Right lobe of liver (tissue), 6 donors: ENCODE data around the gene PARP1. TPM values are rescaled to one million over a fixed set of nuclear protein-coding genes. Genes with fewer than 3 reads are reported as not detected.
A peak's percentile ranks its signal among the peaks of the same experiment; 100 is the strongest.

Source experiments
- ATAC-seq, 4 donors: fragments of 200-7000 bp; cut with Tn5 transposase; one replicate each; pipeline ENCODE4 v1.9.1; 2020; ENCODE audit warnings: mild to moderate bottlenecking in 4 of 4, moderate library complexity in 4 of 4
- DNase-seq, 3 donors: peaks; one replicate each; pipeline ENCODE4 v3.0.0-alpha.2; 2020
- H3K27ac ChIP-seq, 3 donors: fragments of 200-600 bp; one replicate each; pipeline ENCODE4 v1.8.0; 2022
- H3K27me3 ChIP-seq, 2 donors: fragments of 200-600 bp; one replicate each; pipeline ENCODE4 v1.8.0; 2022
- H3K36me3 ChIP-seq, 4 donors: fragments of 200-600 bp; sonication (generic) in 1 of 4; one replicate each; pipeline versions ENCODE4 v1.5.1 to v1.8.0; 2017 to 2022; ENCODE audit warnings: control low read depth in 1 of 4
- H3K4me1 ChIP-seq, 4 donors: fragments of 200-600 bp; sonication (generic) in 1 of 4; one replicate each; pipeline versions ENCODE4 v1.5.1 to v1.8.0; 2017 to 2022; ENCODE audit warnings: control low read depth in 1 of 4
- H3K4me3 ChIP-seq, 3 donors: fragments of 200-600 bp; one replicate each; pipeline ENCODE4 v1.8.0; 2022
- H3K9me3 ChIP-seq, 4 donors: fragments of 200-600 bp; sonication (generic) in 1 of 4; one replicate each; pipeline versions ENCODE4 v1.5.1 to v1.8.0; 2017 to 2022; ENCODE audit warnings: control low read depth in 1 of 4
- POLR2A ChIP-seq: fragments of 450-650 bp; IDR thresholded peaks from one replicate; pipeline ENCODE4 v1.6.1; 2017; ENCODE audit warnings: antibody characterized with exemption, mild to moderate bottlenecking
- WGBS: methylation state at CpG from one replicate; pipeline ENCODE4 v1.1.6; 2018; ENCODE audit warnings: low coverage, low lambda C conversion rate; ENCODE audit not compliant: insufficient coverage; ENCODE audit errors: missing lambda C conversion rate; 5-methylcytosine and 5-hydroxymethylcytosine counted together
- intact Hi-C, 2 donors: fragments of 100-400 bp; cut with DNase I; formaldehyde crosslinking; loops; one replicate each; pipeline versions ENCODE4 v1.11.2 to v1.14.1; 2022
- total RNA-seq, 6 experiments: library from RNA; depleted of rRNA in 2 of 6; stranded (reverse); fragments of >200 nt in 2 of 6; fragmentation: NEBNext Ultra II Directional in 3 of 6; extraction: Animal tissue kit (Norgen Biotek cat#: 25700) in 3 of 6; gene quantifications; one replicate each; pipeline versions ENCODE4 v1.1.0 to v1.2.4, GENCODE V29; 2016 to 2023
- TF ChIP-seq, protein P1 (sequence below), 4 donors: fragments of 200-600 bp in 3 of 4; fragments of 450-650 bp in 1 of 4; IDR thresholded peaks; one replicate each; pipeline versions ENCODE4 v1.5.1 to v1.8.0; 2016 to 2022; ENCODE audit warnings: antibody characterized with exemption in 4 of 4, mild to moderate bottlenecking in 2 of 4
- donor health status: DM: no; HTN: yes; CAD: no.
- donor health status: DM: no; HTN: no; CAD: no.
- donor health status: DM: no; HTN: no; CAD: no.
- donor health status: DM: no; HTN: yes; CAD: no.
- donor health status: DM: no; HTN: yes; CAD: no.

PARP1 gene
- total RNA-seq, 6 experiments from 2014 or later, result 38.2 to 74.3 (median 60.1) TPM

DNA sequence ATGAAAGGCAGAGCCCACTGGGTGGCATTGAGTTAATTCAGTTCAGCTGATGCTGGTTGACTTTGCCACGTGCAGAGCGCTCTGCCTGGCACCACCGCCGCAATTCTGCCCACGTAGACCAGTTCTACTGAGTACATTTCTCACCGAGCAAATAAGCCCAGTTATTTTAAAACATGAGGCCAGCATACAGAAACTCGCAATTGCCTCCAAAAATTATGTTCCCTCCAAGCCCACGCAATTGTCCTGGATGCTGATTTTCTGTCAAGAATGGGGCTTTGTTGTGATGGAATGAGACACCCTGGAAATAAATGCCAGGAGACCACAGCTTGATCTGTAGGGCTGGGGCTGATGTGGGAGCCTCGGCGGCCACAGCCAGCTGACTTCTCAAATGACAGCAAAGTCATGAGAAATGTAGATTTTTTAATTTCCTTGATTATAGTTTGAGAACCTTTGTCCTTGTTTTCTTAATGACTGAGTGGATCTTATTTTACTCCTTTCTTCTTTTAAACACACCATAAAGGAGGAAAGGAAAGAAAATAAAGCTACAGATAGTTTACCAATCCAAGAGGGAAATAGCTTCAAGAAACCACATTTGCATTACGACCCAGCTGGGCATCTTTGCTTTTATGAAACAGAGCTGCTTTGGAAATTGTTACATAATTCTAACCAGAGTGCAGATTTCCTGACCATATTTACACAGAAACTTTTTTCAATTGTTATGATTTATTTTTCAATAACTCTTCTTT is 11.6 kb upstream of the PARP1 start:
- no peaks in the 10 kb centered on the region for H3K4me1 ChIP-seq
- ATAC-seq (no peak), DNase-seq (no peak)
- no peaks in the 10 kb centered on the region for H3K9me3 ChIP-seq
- no peak for TF ChIP-seq POLR2A
- TF ChIP-seq, protein P1, sequence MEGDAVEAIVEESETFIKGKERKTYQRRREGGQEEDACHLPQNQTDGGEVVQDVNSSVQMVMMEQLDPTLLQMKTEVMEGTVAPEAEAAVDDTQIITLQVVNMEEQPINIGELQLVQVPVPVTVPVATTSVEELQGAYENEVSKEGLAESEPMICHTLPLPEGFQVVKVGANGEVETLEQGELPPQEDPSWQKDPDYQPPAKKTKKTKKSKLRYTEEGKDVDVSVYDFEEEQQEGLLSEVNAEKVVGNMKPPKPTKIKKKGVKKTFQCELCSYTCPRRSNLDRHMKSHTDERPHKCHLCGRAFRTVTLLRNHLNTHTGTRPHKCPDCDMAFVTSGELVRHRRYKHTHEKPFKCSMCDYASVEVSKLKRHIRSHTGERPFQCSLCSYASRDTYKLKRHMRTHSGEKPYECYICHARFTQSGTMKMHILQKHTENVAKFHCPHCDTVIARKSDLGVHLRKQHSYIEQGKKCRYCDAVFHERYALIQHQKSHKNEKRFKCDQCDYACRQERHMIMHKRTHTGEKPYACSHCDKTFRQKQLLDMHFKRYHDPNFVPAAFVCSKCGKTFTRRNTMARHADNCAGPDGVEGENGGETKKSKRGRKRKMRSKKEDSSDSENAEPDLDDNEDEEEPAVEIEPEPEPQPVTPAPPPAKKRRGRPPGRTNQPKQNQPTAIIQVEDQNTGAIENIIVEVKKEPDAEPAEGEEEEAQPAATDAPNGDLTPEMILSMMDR (IDR thresholded peaks at IDR 0.05), result no peak
- no peak overlapping the region for H3K4me3 ChIP-seq
- intact Hi-C loops, result loop anchor here (10.0 kb wide), 1 partner anchor 185 kb away; no protein-coding TSS in a partner anchor
- 83% methylated on average over 11 of the region's 11 CpGs for WGBS
- no peaks in the 10 kb centered on the region for H3K27me3 ChIP-seq
- no peaks in the 10 kb centered on the region for H3K36me3 ChIP-seq
- H3K27ac ChIP-seq, result no peak overlapping the region

DNA sequence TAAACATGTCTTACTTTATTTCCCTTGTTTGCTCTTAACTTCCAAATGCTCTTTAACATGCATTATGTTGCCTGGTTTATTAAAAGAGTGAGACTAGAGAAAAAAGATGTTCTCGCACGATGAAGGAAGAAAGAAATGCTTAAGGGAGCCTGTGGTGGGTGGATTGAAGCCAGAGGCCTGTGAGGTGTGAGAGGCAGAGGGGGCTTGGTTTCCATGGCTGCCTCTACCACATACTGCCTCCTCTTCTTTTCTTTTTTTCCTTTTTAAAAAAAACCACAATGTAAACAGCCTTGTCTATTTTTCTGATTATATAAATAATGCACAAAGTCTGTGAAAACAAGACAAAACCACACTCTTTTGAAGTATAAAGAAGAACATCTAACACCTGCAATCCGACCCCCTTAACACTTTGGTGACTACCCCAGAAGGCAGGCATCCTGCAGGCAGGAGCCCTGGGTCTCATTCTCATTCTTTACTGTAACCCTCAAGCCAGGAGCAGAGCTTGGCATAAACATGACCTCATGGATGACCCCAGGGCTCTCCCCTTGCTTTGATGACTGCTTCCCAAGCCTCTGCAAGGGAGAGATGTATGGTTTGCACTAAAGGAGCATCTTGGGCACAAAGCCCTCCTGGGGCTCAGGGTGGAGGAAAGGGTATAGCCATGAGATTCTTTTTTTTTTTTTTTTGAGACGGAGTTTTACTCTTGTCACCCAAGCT is 10.1 kb upstream of the PARP1 start:
- no peak overlapping the region for H3K4me3 ChIP-seq
- H3K27ac ChIP-seq, result no peak overlapping the region
- H3K4me1 ChIP-seq, result no peaks in the 10 kb centered on the region
- H3K36me3 ChIP-seq, result no peaks in the 10 kb centered on the region
- no peak for TF ChIP-seq POLR2A
- TF ChIP-seq, protein P1 (IDR thresholded peaks at IDR 0.05), result no peak
- ATAC-seq (no peak), DNase-seq (no peak)
- 54% methylated on average over 3 of the region's 4 CpGs for WGBS
- intact Hi-C loops, result no loop called here
- H3K9me3 ChIP-seq, result no peaks in the 10 kb centered on the region
- no peaks in the 10 kb centered on the region for H3K27me3 ChIP-seq

DNA sequence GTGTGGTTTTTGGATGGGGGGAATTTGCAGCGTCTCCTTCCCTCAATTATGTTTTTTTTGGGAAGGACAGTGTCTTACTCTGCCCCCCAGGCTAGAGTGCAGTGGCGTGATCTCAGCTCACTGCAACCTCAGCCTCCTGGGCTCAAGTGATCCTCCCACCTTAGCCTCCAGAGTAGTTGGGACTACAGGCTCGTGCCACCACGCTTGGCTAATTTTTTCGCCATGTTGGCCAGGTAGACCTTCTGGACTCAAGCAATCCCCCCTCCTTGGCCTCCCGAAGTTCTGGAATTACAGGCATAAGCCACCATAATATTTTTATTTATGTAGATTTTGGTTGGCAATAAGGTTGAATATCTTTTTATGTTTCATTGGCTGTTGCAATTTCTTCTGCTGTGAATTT is 9.5 kb upstream of the PARP1 start:
- no peaks in the 10 kb centered on the region for H3K27me3 ChIP-seq
- intact Hi-C loops, result no loop called here
- 94% methylated on average over 2 of the region's 6 CpGs for WGBS

DNA sequence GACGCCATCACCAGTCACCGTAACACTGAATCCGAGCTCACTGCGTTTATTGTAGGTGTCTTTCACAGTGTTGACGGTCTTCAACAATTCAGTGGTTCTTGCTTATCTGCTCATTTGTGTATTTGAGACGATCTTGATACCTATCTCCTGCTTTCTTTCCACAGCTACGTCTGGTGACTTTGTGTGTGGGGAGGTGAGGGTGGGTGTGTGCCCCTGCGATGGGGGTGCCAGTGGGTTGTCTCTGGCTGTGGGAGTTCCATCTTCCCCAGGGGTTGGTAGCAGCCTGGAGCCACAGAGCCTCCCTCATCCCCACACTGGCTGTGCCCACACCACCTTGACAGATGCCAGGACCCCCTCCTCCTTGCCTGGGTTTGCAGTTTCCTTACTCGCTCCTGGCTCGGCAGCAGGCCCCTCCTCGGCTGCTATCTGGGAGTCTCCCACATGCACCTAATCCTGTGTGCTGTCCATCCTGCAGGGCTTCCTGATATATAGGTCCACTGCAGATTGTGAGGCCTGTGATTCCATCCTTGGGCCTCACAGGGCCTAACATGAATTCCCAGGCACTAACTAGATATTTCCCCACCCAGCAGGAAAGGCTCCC is 6.3 kb upstream of the PARP1 start:
- 84% methylated on average over 11 of the region's 11 CpGs for WGBS
- TF ChIP-seq POLR2A, result no peak
- TF ChIP-seq, protein P1 (IDR thresholded peaks at IDR 0.05), result no peak
- H3K4me3 ChIP-seq, result no peak overlapping the region
- no peaks in the 10 kb centered on the region for H3K36me3 ChIP-seq
- DNase-seq, result peak in 1 of 3 donors; percentile 14
- no peaks in the 10 kb centered on the region for H3K9me3 ChIP-seq
- H3K27me3 ChIP-seq, result no peaks in the 10 kb centered on the region
- intact Hi-C loops, result no loop called here
- ATAC-seq, result peak in 1 of 4 donors; percentile 26
- H3K27ac ChIP-seq, result no peak overlapping the region
- no peaks in the 10 kb centered on the region for H3K4me1 ChIP-seq

More for the DNA sequence above, 9.5 kb upstream of the PARP1 start:
- Histone ChIP-seq H3K36me3 (no peaks in the 10 kb centered on the region), H3K27ac (no peak overlapping the region), H3K4me3 (no peak overlapping the region), H3K9me3 (no peaks in the 10 kb centered on the region), H3K4me1 (no peaks in the 10 kb centered on the region)
- ATAC-seq (no peak), DNase-seq (no peak)
- TF ChIP-seq POLR2A, result no peak
- TF ChIP-seq, protein P1 (IDR thresholded peaks at IDR 0.05), result no peak
